Measurements from ENCODE around the gene SLC9A9.

GRCh38 chr3:143418391-143418790 lies 429.9 kb downstream of the SLC9A9 start:
- TF ChIP-seq POLR2A (IDR thresholded peaks at IDR 0.05), result no peak
- no peak for TF ChIP-seq CTCF (IDR thresholded peaks at IDR 0.05 in 4 of 5, conservative IDR thresholded peaks at IDR 0.05 in 1 of 5)
